Measurements from ENCODE around the gene MAL.

The MAL gene

DNA sequence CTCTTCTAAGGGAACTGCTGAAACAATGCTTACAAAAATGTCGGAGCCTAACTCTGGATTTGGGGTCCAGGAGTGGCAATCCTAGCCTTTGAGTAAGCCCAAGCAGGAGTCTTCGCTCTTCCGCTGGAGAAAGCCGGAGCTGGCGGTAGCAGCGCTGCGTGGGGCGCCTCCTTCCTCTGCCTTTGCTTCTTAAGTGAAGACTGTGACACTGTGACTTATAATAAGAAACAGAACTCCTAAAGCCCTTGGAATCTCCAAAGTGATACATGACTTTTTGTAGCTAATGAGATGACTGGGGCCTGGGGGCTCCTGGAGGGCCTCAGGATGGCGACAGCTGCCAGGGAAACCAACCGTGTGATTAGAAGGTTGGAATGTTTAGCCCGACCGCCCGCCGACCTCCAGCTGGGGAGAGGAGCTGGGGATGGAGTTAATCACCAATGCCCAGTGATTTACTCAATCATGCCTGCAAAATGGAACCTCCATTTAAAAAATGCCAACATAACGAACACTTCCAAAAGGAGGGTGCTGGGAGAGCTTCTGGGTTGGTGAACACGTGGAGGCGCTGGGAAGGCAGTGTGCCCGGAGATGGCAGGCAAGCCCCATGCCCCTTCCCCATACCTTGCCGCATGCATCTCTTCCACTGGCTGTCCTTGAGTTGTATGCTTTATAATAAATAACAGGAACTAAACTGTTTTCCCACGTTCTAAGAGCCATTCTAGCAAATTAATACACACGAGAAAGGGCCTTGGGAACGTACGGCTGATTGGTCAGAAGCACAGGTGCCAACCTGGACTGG is 29.0 kb upstream of the MAL start:
- DNase-seq (ENCODE audit: low read depth in 2 of 2) = no peak

DNA sequence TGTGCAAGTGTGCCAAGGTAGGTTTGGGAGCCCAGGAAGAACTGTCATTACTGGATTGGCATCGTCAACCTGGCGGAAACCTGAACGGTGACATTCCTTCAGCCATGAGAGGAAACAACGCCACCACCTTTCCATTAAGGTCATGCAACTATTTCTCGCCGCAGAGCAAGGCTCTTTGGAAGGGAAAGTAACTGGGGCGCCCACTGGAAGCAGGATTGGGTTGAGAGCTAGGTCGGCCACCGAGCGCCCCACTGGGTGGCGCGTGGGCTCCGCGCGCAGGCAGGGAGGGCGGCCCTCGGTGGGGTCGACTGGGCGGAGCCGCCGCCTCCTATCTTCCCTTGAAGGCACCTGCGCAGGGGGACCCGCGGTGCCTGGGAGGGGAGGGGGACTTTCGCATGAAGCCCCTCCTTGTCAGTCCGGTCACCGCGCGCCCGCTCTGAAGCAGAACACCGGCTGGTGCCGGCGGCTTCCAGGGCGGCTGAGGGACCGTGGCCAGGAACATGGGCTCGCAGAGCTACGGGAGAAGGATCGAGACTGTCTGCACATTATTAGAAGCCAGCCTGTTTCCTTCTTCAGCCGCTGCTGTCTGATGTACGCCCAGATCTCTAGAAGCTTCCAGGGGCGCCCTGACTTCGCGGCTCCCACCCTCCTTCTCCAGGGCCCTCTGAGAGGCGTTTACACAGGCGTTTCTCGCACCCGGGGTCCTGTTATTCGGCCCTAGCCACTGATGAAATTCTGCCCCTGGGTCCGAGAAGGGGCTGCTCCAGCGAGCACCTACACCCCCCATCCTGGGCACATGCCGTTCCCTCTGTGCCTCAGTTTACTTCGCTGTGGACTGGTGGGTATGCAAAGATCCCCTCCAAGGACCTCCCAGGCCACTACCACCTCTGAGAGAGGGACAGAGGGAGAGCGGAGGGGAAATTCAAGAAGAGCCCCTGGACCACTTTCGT is 27.3 kb upstream of the MAL start:
- no peak for DNase-seq (ENCODE audit: low read depth in 2 of 2)

GRCh38 chr2:94999431-94999883 is 26.1 kb upstream of the MAL start:
- DNase-seq (ENCODE audit: low read depth in 2 of 2) = no peak

- no peak for DNase-seq (ENCODE audit: low read depth in 2 of 2)
These were observed 24.4 kb upstream of the MAL start for GRCh38 chr2:95001051-95001562.

DNA sequence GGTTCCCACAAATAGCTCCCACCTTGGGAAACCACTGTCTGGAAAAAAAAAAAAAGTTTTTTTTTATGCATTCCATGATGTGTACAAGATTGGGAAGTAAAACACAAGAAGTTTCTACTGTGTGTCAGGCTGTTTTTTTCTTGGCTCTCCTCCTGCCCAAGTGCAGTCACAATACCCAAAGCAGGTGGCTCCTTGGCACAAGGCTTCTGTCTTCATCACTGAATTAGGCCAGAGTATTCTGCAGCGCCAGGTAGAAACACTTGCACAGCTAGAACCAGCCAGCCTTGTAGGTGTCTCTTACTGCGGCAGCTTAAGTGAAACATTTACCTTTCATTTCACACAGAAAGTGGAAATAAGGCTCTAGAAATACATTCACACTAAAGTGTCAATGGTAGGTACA is 23.8 kb upstream of the MAL start:
- no peak for DNase-seq (ENCODE audit: low read depth in 2 of 2)

GRCh38 chr2:95002498-95002897 is 23.0 kb upstream of the MAL start:
- no peak for DNase-seq (ENCODE audit: low read depth in 2 of 2)

DNA sequence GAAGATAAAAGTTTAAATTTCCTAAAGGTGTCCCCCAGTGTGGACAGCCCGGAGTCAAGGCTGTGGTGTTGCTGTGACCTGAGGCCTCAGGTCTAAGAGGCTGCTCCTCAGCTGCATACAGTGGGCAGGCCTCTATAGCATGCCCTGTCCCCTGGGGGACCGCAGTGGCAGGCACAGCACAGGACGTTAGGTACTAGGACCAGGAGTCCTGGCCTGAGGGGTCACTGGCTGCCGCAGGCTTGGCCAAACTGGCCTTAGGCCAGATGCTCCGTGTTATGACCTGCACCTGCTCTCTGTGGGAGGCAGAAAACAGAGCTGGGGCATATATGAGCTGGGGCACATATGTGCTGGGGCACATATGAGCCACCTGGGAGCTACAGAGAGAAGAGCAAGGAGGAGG is 21.2 kb upstream of the MAL start:
- no peak for DNase-seq (ENCODE audit: low read depth in 2 of 2)

GRCh38 chr2:95004711-95005110 is 20.8 kb upstream of the MAL start:
- no peak for DNase-seq (ENCODE audit: low read depth in 2 of 2)

DNA sequence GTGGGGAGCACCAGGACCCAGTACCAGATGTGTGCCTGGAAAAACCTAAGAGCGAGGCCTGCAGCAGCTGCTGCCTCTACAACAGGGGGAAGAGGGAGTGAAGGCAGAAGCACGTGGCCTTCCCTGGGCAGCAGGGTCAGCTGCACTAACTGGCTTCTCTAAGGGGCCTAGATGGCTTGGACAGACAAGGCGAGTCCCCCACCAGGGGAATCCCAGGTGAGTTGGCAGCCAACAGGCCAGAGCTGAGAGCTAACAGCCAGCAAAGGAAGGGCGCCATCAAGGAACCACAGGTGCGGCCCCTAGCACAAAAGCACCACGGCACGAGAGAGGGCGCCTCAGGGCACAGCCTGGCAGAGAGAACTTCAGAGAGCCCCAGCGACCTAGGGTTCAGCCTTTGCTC is 19.8 kb upstream of the MAL start:
- DNase-seq (ENCODE audit: low read depth in 2 of 2) = no peak

GRCh38 chr2:95006588-95006987 is 18.9 kb upstream of the MAL start:
- DNase-seq (ENCODE audit: low read depth in 2 of 2) = no peak

- DNase-seq (ENCODE audit: low read depth in 2 of 2) = no peak
These were observed 18.4 kb upstream of the MAL start for GRCh38 chr2:95007031-95007609.

DNA sequence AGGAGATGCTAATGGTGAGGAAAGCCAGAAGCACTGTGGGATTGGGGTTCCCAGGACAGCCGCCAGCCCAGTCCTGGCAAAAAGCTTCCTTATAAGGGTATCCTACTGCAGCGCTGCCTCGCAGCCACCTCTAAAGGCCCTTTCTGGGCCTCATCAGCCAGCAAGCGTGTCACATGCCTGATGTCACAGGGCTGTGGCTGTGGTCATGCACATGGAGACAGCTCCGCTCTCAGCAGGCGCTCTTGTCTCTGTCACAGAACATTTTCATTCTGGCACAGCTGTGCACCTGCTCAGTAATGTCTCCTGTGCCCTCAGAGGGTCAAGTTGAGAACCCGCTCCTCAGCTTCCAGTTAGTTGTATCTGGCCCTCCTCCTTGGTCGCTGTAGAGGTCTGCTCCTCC is 17.7 kb upstream of the MAL start:
- no peak for DNase-seq (ENCODE audit: low read depth in 2 of 2)

DNA sequence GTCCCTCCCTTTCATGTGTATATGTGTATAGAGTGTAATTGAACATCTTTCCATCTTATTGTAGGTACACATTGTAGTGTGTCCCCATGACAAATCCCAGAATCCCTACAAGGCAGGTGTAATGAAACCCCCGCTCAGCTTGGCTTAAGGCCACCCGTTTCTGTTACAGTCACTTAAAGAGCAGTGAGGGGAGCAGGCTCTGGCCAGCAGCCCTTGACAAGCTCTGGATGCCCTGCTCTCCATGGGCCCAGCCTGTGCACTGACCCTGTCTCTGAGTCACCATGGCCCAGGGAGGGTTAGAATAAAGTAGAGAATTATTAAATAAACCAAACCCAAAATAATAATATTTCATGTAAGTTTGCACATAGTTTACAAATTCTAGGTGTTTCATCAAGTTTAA is 17.2 kb upstream of the MAL start:
- no peak for DNase-seq (ENCODE audit: low read depth in 2 of 2)

DNA sequence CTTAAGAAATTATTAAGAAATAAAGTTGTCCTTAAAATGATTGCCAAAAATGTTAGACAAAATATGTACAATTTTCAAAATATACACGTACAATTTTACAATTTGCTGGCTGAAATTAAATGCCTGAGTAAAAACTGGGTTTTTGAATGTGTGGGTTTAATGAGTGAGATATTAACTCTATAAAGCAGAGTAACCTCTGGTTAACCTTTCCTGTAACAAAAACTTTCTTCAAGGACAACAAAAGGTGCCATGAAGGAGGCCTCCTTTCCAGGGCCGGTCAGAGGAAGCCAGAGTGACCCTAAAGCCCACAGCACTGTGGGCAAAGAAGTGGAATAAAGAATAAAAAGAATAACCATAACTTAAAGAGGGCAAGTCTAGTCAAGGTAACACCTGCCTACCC is 16.5 kb upstream of the MAL start:
- DNase-seq (ENCODE audit: low read depth in 2 of 2) = no peak

DNA sequence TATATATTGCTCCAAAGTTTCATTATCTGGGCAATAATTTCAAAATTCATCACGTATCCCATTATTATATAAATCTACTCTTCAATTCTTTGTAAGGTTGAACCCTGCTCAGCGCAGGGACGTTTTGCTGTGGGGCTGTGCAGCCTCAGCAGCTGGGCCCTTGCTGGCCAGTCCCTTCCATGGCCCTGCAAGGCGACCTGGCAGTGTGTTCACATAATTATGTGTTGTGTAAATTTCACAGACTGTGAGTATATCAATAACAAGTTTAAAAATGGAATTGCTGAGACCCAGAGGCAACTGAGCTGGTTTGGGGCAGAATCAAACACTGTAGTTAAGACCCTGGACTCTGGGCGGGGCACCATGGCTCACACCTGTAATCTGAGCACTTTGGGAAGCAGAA is 16.1 kb upstream of the MAL start:
- no peak for DNase-seq (ENCODE audit: low read depth in 2 of 2)

DNA sequence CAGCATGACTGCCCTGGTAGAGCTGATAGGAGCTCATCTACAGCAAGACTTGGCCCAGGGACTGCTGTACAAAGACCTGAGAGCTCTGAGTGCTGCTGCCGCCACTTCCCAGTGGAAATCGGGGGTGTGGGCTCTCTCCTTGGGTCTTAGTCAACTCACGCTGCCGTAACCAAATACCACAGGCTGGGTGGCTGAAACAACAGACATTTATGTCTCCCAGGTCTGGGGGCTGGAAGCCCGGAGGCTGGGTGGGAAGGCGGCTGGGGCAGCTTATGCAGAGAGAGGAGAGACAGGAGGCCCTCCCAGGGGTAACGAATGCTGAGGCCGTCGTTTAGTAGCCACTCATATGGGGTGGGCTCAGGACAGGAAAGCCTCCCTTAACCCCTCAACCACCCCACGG is 15.4 kb upstream of the MAL start:
- no peak for DNase-seq (ENCODE audit: low read depth in 2 of 2)

DNA sequence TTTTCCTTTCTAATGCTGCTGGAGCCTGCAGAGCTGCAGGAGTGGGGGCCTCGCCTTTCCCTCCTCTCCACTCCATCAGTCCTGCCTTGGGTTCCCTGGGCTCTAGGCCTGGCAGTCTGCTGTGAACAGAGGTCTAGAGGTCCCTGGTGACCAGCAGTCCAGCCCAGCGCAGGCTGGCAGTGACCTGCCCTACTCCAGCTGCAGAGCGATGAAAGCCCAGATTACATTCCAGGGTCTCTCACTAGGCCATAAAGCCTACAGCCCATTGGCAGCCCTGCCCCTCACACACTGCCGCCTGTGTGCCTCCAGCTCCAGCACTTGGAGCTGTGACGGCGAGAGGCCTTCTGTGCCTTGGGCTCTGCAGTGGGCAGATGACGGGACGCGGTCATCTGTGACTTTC is 14.8 kb upstream of the MAL start:
- DNase-seq (ENCODE audit: low read depth in 2 of 2) = no peak

DNA sequence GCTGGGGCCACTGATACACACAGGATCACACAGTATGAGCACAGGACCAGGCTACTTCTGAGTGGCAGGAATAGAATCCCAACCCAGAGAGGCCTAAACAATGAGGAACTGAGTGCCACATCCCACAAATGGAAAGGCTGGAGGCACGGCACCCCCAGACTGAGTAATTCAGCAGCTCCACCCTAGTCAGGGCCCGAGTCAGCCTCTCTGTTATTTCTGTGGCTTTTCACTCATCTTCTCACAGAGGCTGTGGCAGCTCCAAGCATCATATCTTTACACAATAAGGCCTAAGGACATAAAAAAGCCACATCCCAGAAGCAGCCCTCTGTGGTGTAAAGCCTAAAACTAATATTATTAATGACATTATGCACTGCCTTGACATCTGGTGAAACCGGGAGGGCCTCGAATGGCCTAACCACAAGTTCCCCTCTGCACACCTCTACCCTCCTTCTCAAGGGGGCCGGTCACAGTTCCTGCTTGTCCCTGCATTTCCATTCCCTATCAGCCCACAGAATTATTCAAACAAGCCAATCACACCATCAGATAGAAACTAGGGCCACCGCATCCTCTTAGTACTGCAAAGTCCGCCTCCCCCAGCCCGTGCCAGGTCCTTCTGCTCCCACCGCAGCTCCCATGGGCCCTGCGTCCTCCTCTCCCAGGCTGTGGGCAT is 12.5 kb upstream of the MAL start:
- no peak for DNase-seq (ENCODE audit: low read depth in 2 of 2)

DNA sequence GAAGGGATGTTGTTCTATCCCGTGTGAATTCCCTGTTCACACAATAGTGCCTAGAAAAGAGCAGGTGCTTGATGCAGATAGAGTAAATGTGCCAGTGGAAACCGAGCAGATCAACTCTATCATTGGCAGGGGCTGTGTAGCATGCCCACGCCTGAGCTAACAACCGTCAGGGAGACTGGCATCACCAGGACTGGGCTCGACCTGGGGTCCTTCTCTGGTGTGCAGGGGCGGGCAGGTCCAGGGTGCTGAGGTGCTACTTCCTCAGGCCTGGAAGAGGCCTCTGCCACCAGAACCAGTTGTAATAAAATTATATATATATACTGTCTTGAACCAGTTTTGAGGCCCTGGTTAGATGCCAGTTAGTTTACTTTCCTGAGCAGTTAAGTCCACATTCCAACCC is 11.8 kb upstream of the MAL start:
- no peak for DNase-seq (ENCODE audit: low read depth in 2 of 2)

- DNase-seq (ENCODE audit: low read depth in 2 of 2) = no peak
These were observed 11.3 kb upstream of the MAL start for GRCh38 chr2:95014126-95014708.

- DNase-seq (ENCODE audit: low read depth in 2 of 2) = no peak
These were observed 10.1 kb upstream of the MAL start for GRCh38 chr2:95015261-95015912.

Measured in stimulated activated CD4-positive, alpha-beta T cell treated with anti-CD3 and anti-CD28 coated beads, Interleukin-1b, Interleukin-23, amount 100 ng/mL, for 4 hours (primary cell).